ENCODE data around the gene CAMKK1. TPM values are rescaled to one million over a fixed set of nuclear protein-coding genes. Genes with fewer than 3 reads are reported as not detected.

CAMKK1 gene
- total and polyA plus RNA-seq, 2 donors (not counting 1 experiment from before 2014, with no cell fraction given): 4.5 to 35.9 TPM

- Histone ChIP-seq H4K20me1 (ENCODE audit: control insufficient read depth, insufficient read depth, low read length, poor library complexity, severe bottlenecking) (no peaks in the 10 kb centered on the region), H3K9ac (ENCODE audit: low read length) (no peak overlapping the region), H3K27ac (ENCODE audit: low read length in 2 of 2) (no peak overlapping the region), H3K36me3 (replicated peaks in 1 of 2; ENCODE audit: control extremely low read depth in 1 of 2, control insufficient read depth in 1 of 2, extremely low read depth in 1 of 2, insufficient read depth in 2 of 2, low read length in 1 of 2) (peaks cover 0 to 16% of the 10 kb centered on the region in 2 experiments), H3K9me3 (ENCODE audit: control extremely low read depth in 1 of 3, control insufficient read depth in 2 of 3, insufficient read depth in 1 of 3, low read length in 2 of 3) (no peaks in the 10 kb centered on the region), H3K4me1 (ENCODE audit: control insufficient read depth in 2 of 2, insufficient read depth in 2 of 2, low read length in 2 of 2) (no peaks in the 10 kb centered on the region), H3K27me3 (replicated peaks in 1 of 4; ENCODE audit: control extremely low read depth in 1 of 4, control insufficient read depth in 3 of 4, insufficient read depth in 4 of 4, low read length in 3 of 4) (no peaks in the 10 kb centered on the region), H2AFZ (ENCODE audit: insufficient read depth, low read depth, low read length, poor library complexity, severe bottlenecking) (no peak overlapping the region), H3K4me3 (ENCODE audit: control extremely low read depth in 1 of 5, extremely low read depth in 1 of 5, insufficient read depth in 1 of 5, low read depth in 2 of 5, low read length in 4 of 5) (no peak overlapping the region), H3K79me2 (ENCODE audit: control insufficient read depth, insufficient read depth, low read length) (no peaks in the 10 kb centered on the region), H3K4me2 (replicated peaks; ENCODE audit: low read depth, low read length, poor library complexity, severe bottlenecking) (no peak overlapping the region)
- no peak for DNase-seq
- intact Hi-C loops (cut with micrococcal nuclease): no loop called here
- Mint-ChIP-seq H3K4me3 (no peak overlapping the region), H3K4me1 (peaks cover under 1% of the 10 kb centered on the region), H3K27me3 (no peaks in the 10 kb centered on the region), H3K27ac (no peak overlapping the region), H3K9me3 (ENCODE audit: insufficient read depth) (no peaks in the 10 kb centered on the region)
- POLR2A ChIA-PET: no interaction called here
- ATAC-seq (ENCODE audit: low read depth): no peak
- 88% methylated on average over 7 of the region's 7 CpGs for WGBS (ENCODE audit: insufficient coverage)
- CTCF ChIA-PET: interaction anchor here (1.5 kb wide), 1 partner anchor 32 kb away, joined by 6 read pairs; no protein-coding TSS in a partner anchor
- TF ChIP-seq EZH2 (IDR thresholded peaks at IDR 0.05; ENCODE audit: borderline replicate concordance, insufficient read depth, low read depth, low read length, poor library complexity, severe bottlenecking) (no peak), CTCF (IDR thresholded peaks at IDR 0.05) (no peak)
Measured at GRCh38 chr17:3880983-3881382, 11.9 kb downstream of the CAMKK1 start.

DNA sequence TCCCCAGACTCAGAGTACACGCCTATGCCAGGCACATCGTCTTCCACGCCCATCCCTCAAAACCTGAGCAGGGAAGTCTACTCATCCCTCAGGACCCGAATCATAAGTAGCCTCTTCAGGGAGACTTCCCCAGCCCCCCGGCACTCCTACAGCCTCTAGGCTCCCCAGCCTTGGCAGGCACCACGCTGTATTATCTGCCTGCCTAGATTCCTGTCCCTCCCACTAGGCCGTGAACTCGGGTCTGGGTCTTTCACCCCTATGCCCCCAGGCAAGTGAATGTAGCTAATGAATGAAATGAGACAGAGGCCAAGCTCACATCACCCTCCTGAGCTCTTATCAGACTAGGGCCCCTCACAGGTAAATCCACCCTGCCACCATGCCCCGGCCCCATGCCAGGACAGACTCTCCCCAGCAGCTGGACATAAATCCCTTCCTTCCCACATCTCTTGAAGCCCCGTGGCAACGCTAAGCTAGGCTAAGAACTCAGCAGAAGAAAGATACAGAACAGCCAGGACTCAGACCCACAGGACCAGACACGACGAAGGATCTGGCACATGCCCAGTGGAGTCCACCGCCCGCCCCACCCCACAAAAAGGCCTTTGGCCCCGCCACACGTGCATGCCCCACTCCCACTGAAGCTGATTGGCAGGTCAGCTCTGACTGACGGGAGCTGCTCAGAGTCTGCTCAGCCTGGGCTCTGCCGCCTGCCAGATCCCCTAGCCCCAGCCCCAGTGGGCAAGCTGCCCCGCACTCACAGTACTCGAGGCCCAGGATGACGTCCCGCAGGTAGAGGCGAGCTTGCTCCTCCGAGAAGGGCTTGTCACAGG, 13.0 kb downstream of the CAMKK1 start:
- ATAC-seq (ENCODE audit: low read depth): no peak
- DNase-seq: no peak
- Histone ChIP-seq H3K4me2 (replicated peaks; ENCODE audit: low read depth, low read length, poor library complexity, severe bottlenecking) (no peak overlapping the region), H3K27ac (ENCODE audit: low read length in 2 of 2) (no peak overlapping the region), H4K20me1 (ENCODE audit: control insufficient read depth, insufficient read depth, low read length, poor library complexity, severe bottlenecking) (no peaks in the 10 kb centered on the region), H3K9ac (ENCODE audit: low read length) (no peak overlapping the region), H3K4me1 (ENCODE audit: control insufficient read depth in 2 of 2, insufficient read depth in 2 of 2, low read length in 2 of 2) (no peaks in the 10 kb centered on the region), H3K36me3 (replicated peaks in 1 of 2; ENCODE audit: control extremely low read depth in 1 of 2, control insufficient read depth in 1 of 2, extremely low read depth in 1 of 2, insufficient read depth in 2 of 2, low read length in 1 of 2) (peaks cover 0 to 17% of the 10 kb centered on the region in 2 experiments), H2AFZ (ENCODE audit: insufficient read depth, low read depth, low read length, poor library complexity, severe bottlenecking) (no peak overlapping the region), H3K9me3 (ENCODE audit: control extremely low read depth in 1 of 3, control insufficient read depth in 2 of 3, insufficient read depth in 1 of 3, low read length in 2 of 3) (no peaks in the 10 kb centered on the region), H3K4me3 (ENCODE audit: control extremely low read depth in 1 of 5, extremely low read depth in 1 of 5, insufficient read depth in 1 of 5, low read depth in 2 of 5, low read length in 4 of 5) (no peak overlapping the region), H3K79me2 (ENCODE audit: control insufficient read depth, insufficient read depth, low read length) (no peaks in the 10 kb centered on the region), H3K27me3 (replicated peaks in 1 of 4; ENCODE audit: control extremely low read depth in 1 of 4, control insufficient read depth in 3 of 4, insufficient read depth in 4 of 4, low read length in 3 of 4) (no peaks in the 10 kb centered on the region)
- no peaks in the 10 kb centered on the region for H3K9me3 Mint-ChIP-seq (ENCODE audit: insufficient read depth)
- H3K27me3 Mint-ChIP-seq: no peaks in the 10 kb centered on the region
- TF ChIP-seq EZH2 (IDR thresholded peaks at IDR 0.05; ENCODE audit: borderline replicate concordance, insufficient read depth, low read depth, low read length, poor library complexity, severe bottlenecking): no peak
- no peak for TF ChIP-seq CTCF (IDR thresholded peaks at IDR 0.05)
- no peaks in the 10 kb centered on the region for H3K4me1 Mint-ChIP-seq
- no peak overlapping the region for H3K27ac Mint-ChIP-seq
- CTCF ChIA-PET: interaction anchor here (0.9 to 1.5 kb wide), 3 partner anchors 34 to 195 kb away, joined by 3 to 6 read pairs (median 5); no protein-coding TSS in a partner anchor
- intact Hi-C loops (cut with micrococcal nuclease): no loop called here
- POLR2A ChIA-PET: interaction anchor here (0.6 to 0.7 kb wide), 2 partner anchors 9 to 1103 kb away, joined by 3 to 7 read pairs; no protein-coding TSS in a partner anchor
- 96% methylated on average over 23 of the region's 25 CpGs for whole genome bisulfite sequencing (ENCODE audit: insufficient coverage)
- no peak overlapping the region for H3K4me3 Mint-ChIP-seq

Measured in B cell (primary cell).